GM12864 (cell line): ENCODE measurements around the gene TRMT112.

Source experiments
- DNase-seq: peaks from one replicate; pipeline ENCODE4 v3.0.0-alpha.2; 2011; ENCODE audit warnings: low read depth
- H3K4me3 ChIP-seq: 2 replicates; pipeline ENCODE4 v1.5.1; 2011; ENCODE audit warnings: mild to moderate bottlenecking, low read depth, low read length, control low read depth
- TF ChIP-seq, protein P1 (sequence below): IDR thresholded peaks from 2 replicates; pipeline ENCODE4 v1.5.1; 2011; ENCODE audit warnings: low read depth, mild to moderate bottlenecking, moderate library complexity, low read length, control low read depth, inconsistent platforms; ENCODE audit errors: missing control alignments

Gene TRMT112

DNA sequence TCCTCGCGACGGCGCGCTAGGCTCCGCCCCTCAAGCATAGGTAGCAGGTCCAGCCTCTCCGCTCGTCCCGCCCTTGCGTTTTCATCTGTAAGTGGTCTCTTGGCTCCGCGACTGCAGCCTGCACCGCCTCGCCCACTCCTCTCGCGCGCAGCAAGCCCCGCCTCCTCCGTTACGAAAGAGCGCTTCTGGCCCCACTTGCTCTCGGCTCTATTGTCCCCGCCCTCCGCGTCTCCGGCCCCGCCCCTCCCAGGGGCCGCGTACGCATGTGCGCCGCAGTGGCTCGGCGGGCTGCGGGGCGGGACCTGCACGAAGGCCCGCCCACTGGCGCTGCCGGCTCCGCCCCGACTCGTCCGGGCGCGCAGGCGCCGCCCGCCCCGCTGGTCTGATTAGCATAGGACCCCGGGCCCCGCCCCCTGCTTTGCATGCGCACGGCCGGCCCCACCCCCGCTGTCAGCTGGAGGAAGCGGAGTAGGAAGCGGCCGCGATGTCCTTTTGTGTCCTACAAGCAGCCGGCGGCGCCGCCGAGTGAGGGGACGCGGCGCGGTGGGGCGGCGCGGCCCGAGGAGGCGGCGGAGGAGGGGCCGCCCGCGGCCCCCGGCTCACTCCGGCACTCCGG is 12.2 kb downstream of the TRMT112 start, which contains the start of gene ESRRA:
Gene ESRRA, plus strand, starts transcription at position 450 of the 616 bp plus-strand sequence. CDS start 1,656 bp downstream, outside the sequence.
- TF ChIP-seq, protein P1, sequence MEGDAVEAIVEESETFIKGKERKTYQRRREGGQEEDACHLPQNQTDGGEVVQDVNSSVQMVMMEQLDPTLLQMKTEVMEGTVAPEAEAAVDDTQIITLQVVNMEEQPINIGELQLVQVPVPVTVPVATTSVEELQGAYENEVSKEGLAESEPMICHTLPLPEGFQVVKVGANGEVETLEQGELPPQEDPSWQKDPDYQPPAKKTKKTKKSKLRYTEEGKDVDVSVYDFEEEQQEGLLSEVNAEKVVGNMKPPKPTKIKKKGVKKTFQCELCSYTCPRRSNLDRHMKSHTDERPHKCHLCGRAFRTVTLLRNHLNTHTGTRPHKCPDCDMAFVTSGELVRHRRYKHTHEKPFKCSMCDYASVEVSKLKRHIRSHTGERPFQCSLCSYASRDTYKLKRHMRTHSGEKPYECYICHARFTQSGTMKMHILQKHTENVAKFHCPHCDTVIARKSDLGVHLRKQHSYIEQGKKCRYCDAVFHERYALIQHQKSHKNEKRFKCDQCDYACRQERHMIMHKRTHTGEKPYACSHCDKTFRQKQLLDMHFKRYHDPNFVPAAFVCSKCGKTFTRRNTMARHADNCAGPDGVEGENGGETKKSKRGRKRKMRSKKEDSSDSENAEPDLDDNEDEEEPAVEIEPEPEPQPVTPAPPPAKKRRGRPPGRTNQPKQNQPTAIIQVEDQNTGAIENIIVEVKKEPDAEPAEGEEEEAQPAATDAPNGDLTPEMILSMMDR = no peak
- DNase-seq = peak; percentile 97
- peak within 1 kb of the TSS; percentile 78 for H3K4me3 ChIP-seq

- TF ChIP-seq, protein P1 = peak; percentile 91
- peak; percentile 85 for DNase-seq
- H3K4me3 ChIP-seq = peak overlapping the region; percentile 58
These were observed 12.9 kb downstream of the TRMT112 start for GRCh38 chr11:64304316-64305072.

GRCh38 chr11:64304032-64304315 is 13.4 kb downstream of the TRMT112 start:
- no peak for DNase-seq
- H3K4me3 ChIP-seq = peak overlapping the region; percentile 58
- TF ChIP-seq, protein P1 = no peak

DNA sequence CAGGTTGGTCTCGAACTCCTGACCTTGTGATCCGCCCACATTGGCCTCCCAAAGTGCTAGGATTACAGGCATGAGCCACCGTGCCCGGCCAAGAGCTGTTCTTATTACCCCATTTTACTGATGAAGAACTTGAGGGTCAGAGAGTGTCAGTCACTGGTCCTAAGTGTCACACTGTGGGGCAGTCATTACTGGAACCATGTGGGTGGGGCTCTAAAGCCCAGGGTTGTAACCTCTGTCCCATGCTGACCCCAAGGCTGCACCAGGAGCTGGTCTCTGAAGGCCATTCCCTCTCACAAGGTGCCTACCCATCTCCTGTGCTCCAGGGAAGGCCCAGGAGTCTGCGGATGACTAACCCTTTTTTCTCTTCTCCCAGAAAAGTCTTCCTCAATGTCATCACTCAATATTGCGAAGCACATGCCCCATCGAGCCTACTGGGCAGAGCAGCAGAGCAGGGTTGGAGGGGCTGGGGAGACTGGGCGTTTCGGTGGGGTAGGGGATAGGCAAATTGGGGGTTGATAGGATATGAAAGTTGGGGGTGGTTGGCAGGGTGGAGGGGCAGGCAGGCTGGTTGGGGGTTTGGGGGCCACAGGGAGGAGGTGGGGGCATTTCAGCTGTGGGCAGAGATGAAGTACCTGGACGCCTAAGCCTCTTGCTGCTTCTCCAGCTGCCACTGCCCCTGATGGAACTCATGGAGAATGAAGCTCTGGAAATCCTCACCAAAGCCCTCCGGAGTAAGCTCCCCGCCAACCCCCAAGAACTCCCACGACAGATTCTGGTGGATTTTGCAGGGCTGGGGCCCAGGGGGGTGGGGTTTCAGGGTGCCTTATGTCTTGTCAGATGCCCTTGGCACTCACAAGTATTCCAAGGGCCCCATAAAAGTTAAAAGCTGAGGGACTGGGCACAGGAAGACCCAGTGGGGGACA is 14.0 kb downstream of the TRMT112 start:
- peak overlapping the region; percentile 58 for H3K4me3 ChIP-seq
- TF ChIP-seq, protein P1 = no peak
- DNase-seq = no peak

DNA sequence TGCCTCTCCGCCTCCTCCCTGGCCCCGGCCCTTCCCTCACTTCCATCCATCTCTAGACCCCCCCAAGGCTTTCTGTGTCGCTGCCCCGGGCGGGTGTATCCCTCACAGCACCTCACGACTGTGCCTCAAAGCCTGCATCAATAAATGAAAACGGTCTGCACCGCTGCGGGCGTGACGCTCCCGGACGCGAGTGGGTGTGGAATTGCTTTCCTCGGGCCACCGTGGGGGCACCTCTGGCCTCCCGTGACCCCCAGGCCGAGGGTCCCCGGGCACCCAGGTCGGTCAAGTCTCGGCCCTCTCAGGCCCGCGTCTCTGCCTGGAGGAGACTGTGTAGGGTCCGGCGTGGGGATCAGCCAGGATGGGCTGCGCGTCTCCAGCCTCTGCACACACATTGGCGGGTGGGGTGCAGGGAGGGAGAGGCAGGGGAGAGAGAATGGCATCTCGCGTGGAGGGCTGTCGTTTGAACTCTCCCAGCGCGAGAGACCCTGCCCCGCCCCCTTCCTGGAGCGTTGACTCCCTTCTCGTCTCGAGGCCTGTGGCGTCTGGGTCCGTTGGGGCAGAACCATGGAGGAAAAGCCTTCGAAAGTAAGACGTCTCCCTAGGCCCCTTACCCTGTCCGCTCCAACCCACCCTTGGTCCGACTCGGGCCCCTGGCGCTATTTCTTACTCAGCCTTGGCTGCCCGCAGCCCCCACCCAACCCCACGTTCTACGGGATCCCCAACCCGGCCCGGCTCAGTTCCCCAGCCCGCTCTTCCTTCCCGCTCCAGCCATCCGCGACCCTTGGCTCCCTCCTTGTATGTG is 17.3 kb downstream of the TRMT112 start, which contains the start of gene CATSPERZ:
Gene CATSPERZ, plus strand, starts transcription at position 512 of the 802 bp plus-strand sequence. Its CDS starts 53 bp downstream, at position 565.
- TF ChIP-seq, protein P1 = no peak
- DNase-seq = no peak
- peak within 1 kb of the TSS; percentile 22 for H3K4me3 ChIP-seq
